GM23248 (cell line): Measurements from ENCODE around the gene ESRRB. TPM values are rescaled to one million over a fixed set of nuclear protein-coding genes. Genes with fewer than 3 reads are reported as not detected.
A peak's percentile ranks its signal among the peaks of the same experiment; 100 is the strongest.

Experiments used
- DNase-seq: peaks from one replicate; pipeline ENCODE4 v3.0.0-alpha.2; 2015
- H2AFZ ChIP-seq: fragments of 200-600 bp; sonication (generic); 2 replicates; pipeline ENCODE4 v1.6.1; 2016; ENCODE audit warnings: antibody characterized with exemption
- H3F3A ChIP-seq: fragments of 200-600 bp; sonication (generic); 2 replicates; pipeline ENCODE4 v1.6.1; 2016; ENCODE audit warnings: mild to moderate bottlenecking, antibody characterized with exemption, mixed run types; ENCODE audit not compliant: insufficient read depth
- H3K27ac ChIP-seq: fragments of 200-600 bp; sonication (generic); 2 replicates; pipeline ENCODE4 v1.5.1; 2016; ENCODE audit warnings: mild to moderate bottlenecking
- H3K27me3 ChIP-seq: fragments of 200-600 bp; sonication (generic); replicated peaks from 2 replicates; pipeline ENCODE4 v1.6.1; 2016; ENCODE audit warnings: mild to moderate bottlenecking; ENCODE audit not compliant: insufficient read depth
- H3K36me3 ChIP-seq: fragments of 200-600 bp; sonication (generic); 2 replicates; pipeline ENCODE4 v1.6.1; 2016; ENCODE audit warnings: low read depth, mild to moderate bottlenecking
- H3K4me1 ChIP-seq: fragments of 200-600 bp; sonication (generic); 2 replicates; pipeline ENCODE4 v1.6.1; 2016; ENCODE audit warnings: mild to moderate bottlenecking; ENCODE audit not compliant: insufficient read depth
- H3K4me2 ChIP-seq: fragments of 200-600 bp; sonication (generic); one replicate; pipeline ENCODE4 v1.6.1; 2016; ENCODE audit warnings: mild to moderate bottlenecking; ENCODE audit not compliant: unreplicated experiment
- H3K4me3 ChIP-seq: fragments of 200-600 bp; sonication (generic); 2 replicates; pipeline ENCODE4 v1.5.1; 2016; ENCODE audit warnings: mild to moderate bottlenecking
- H3K79me2 ChIP-seq: fragments of 200-600 bp; sonication (generic); 2 replicates; pipeline ENCODE4 v1.6.1; 2016; ENCODE audit warnings: mild to moderate bottlenecking; ENCODE audit not compliant: insufficient read depth
- H3K9ac ChIP-seq: fragments of 200-600 bp; sonication (generic); 2 replicates; pipeline ENCODE4 v1.6.1; 2016; ENCODE audit warnings: mild to moderate bottlenecking
- H3K9me2 ChIP-seq: fragments of 200-600 bp; sonication (generic); 2 replicates; pipeline ENCODE4 v1.6.1; 2016; ENCODE audit warnings: mixed run types, mild to moderate bottlenecking, moderate library complexity; ENCODE audit not compliant: insufficient read depth
- H3K9me3 ChIP-seq: fragments of 200-600 bp; sonication (generic); one replicate; pipeline ENCODE4 v1.6.1; 2017; ENCODE audit warnings: low read depth
- H4K20me1 ChIP-seq: fragments of 200-600 bp; sonication (generic); 2 replicates; pipeline ENCODE4 v1.6.0; 2016; ENCODE audit not compliant: insufficient read depth
- EZH2 ChIP-seq: fragments of 200-600 bp; sonication (generic); IDR thresholded peaks from 2 replicates; pipeline ENCODE4 v1.6.1; 2018; ENCODE audit warnings: antibody characterized with exemption, mild to moderate bottlenecking; ENCODE audit not compliant: insufficient read depth, poor library complexity, severe bottlenecking
- EZH2phosphoT487 ChIP-seq: fragments of 200-600 bp; sonication (generic); IDR thresholded peaks from 2 replicates; pipeline ENCODE4 v1.6.1; 2018; ENCODE audit warnings: antibody characterized with exemption, moderate library complexity, mild to moderate bottlenecking, low read depth; ENCODE audit not compliant: insufficient read depth
- WGBS, 2 experiments: methylation state at CpG; one replicate each; pipeline ENCODE4 v1.1.6; 2015 to 2017; ENCODE audit warnings: low lambda C conversion rate in 2 of 2, low coverage in 1 of 2; ENCODE audit errors: missing lambda C conversion rate in 2 of 2; 5-methylcytosine and 5-hydroxymethylcytosine counted together
- in situ Hi-C: fragments of 300-500 bp; cut with MboI; formaldehyde crosslinking; loops from 2 replicates; pipeline ENCODE4 v1.15.0; 2020
- polyA plus RNA-seq: library from polyadenylated mRNA; unstranded; fragments of >200 nt; fragmentation: Nextera tagmentation; extraction: Ambion mirVana; gene quantifications from 2 replicates; pipeline ENCODE4 v1.2.1, GENCODE V29; 2016
- total RNA-seq: library from RNA; depleted of rRNA; stranded (reverse); fragments of >200 nt; shearing (Covaris generic); gene quantifications from 2 replicates; pipeline ENCODE4 v1.2.3, GENCODE V29; 2014

The ESRRB gene
- total and polyA plus RNA-seq, 2 experiments from 2014 or later, result not detected

GRCh38 chr14:76334316-76334715 is 41.6 kb upstream of the ESRRB start:
- Histone ChIP-seq H3K4me1 (no peaks in the 10 kb centered on the region), H3K79me2 (no peaks in the 10 kb centered on the region), H3K9me3 (no peaks in the 10 kb centered on the region), H2AFZ (no peak overlapping the region), H4K20me1 (no peaks in the 10 kb centered on the region), H3K9ac (no peak overlapping the region), H3K9me2 (no peaks in the 10 kb centered on the region), H3K4me2 (no peak overlapping the region), H3K27me3 (peaks cover 13% of the 10 kb centered on the region), H3K36me3 (no peaks in the 10 kb centered on the region), H3K4me3 (no peak overlapping the region), H3F3A (no peaks in the 10 kb centered on the region), H3K27ac (no peak overlapping the region)
- WGBS, 2 experiments, result 59 to 61% methylated on average over 10 to 11 of the region's 11 CpGs
- TF ChIP-seq EZH2 (no peak), EZH2phosphoT487 (no peak)
- no peak for DNase-seq
- in situ Hi-C loops, result no loop called here

GRCh38 chr14:76336876-76337275 is 39.1 kb upstream of the ESRRB start:
- no peak for DNase-seq
- Histone ChIP-seq H3K9ac (no peak overlapping the region), H2AFZ (no peak overlapping the region), H3K4me2 (no peak overlapping the region), H4K20me1 (no peaks in the 10 kb centered on the region), H3K79me2 (no peaks in the 10 kb centered on the region), H3F3A (no peaks in the 10 kb centered on the region), H3K27ac (no peak overlapping the region), H3K4me1 (no peaks in the 10 kb centered on the region), H3K36me3 (no peaks in the 10 kb centered on the region), H3K27me3 (peaks cover 3% of the 10 kb centered on the region), H3K9me3 (no peaks in the 10 kb centered on the region), H3K9me2 (no peaks in the 10 kb centered on the region), H3K4me3 (no peak overlapping the region)
- in situ Hi-C loops, result no loop called here
- WGBS, 2 experiments, result 62 to 67% methylated on average over 8 of the region's 8 CpGs
- no peak for TF ChIP-seq EZH2phosphoT487
- TF ChIP-seq EZH2, result no peak

- 17 to 19% methylated on average over 16 of the region's 16 CpGs for WGBS, 2 experiments
- Histone ChIP-seq H2AFZ (peak overlapping the region; percentile 60), H3K36me3 (no peaks in the 10 kb centered on the region), H3F3A (no peaks in the 10 kb centered on the region), H3K27me3 (peaks cover 3% of the 10 kb centered on the region), H3K9me3 (no peaks in the 10 kb centered on the region), H3K4me1 (no peaks in the 10 kb centered on the region), H3K9me2 (no peaks in the 10 kb centered on the region), H3K27ac (no peak overlapping the region), H4K20me1 (no peaks in the 10 kb centered on the region), H3K4me2 (no peak overlapping the region), H3K4me3 (peak overlapping the region; percentile 42), H3K79me2 (no peaks in the 10 kb centered on the region), H3K9ac (no peak overlapping the region; the same call in 1 of the 2 replicates)
- TF ChIP-seq EZH2phosphoT487 (no peak), EZH2 (no peak)
- DNase-seq, result peak; percentile 17
- in situ Hi-C loops, result no loop called here
Measured at GRCh38 chr14:76337635-76338545, 38.0 kb upstream of the ESRRB start.

- no peak overlapping the region for H3K4me3 ChIP-seq
- no peak overlapping the region for H3K27ac ChIP-seq
- no peaks in the 10 kb centered on the region for H3K9me2 ChIP-seq
- H2AFZ ChIP-seq, result no peak overlapping the region
- no peaks in the 10 kb centered on the region for H3K36me3 ChIP-seq
- no peaks in the 10 kb centered on the region for H4K20me1 ChIP-seq
- in situ Hi-C loops, result no loop called here
- H3K9ac ChIP-seq, result no peak overlapping the region
- H3K4me2 ChIP-seq, result no peak overlapping the region
- H3K4me1 ChIP-seq, result no peaks in the 10 kb centered on the region
- WGBS, 2 experiments, result 59 to 60% methylated on average over 24 of the region's 24 CpGs
- H3F3A ChIP-seq, result no peaks in the 10 kb centered on the region
- no peak for TF ChIP-seq EZH2
- TF ChIP-seq EZH2phosphoT487, result no peak
- H3K9me3 ChIP-seq, result no peaks in the 10 kb centered on the region
- H3K27me3 ChIP-seq, result peaks cover 3% of the 10 kb centered on the region
- DNase-seq, result no peak
- no peaks in the 10 kb centered on the region for H3K79me2 ChIP-seq
Measured at GRCh38 chr14:76339728-76340615, 36.0 kb upstream of the ESRRB start.
